GM19455 (cell line): ENCODE results near the gene FSCN2.
"Not testable (repeated sequence)": the region's sequence is repeated elsewhere in the genome, so short reads cannot be mapped to it uniquely, and the experiment has no call there.

Experiments used
- ATAC-seq: cut with Tn5 transposase; IDR thresholded peaks from one replicate; pipeline ENCODE4 v1.9.1; 2021; ENCODE audit not compliant: unreplicated experiment

FSCN2 gene

GRCh38 chr17:81524039-81524864, 3.9 kb upstream of the FSCN2 start:
- ATAC-seq, result no peak

DNA sequence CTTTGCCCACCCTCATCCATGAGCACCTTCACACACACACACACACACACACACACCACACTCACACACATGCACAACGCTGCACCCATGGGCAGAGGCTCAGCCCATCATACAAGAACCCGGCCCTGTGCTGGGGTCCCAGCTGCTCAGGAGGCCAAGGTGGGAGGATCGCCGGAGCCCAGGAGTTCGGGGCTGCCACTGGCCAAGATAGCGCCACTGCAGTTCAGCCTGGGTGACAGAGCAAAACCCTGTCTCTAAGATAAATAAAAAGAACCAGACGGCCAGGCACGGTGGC, 3.4 kb upstream of the FSCN2 start:
- no peak for ATAC-seq

- ATAC-seq, result no peak
Measured at GRCh38 chr17:81526662-81527571, 1.3 kb upstream of the FSCN2 start.

GRCh38 chr17:81528384-81528650, 140 bp downstream of the FSCN2 start:
- ATAC-seq, result no peak

DNA sequence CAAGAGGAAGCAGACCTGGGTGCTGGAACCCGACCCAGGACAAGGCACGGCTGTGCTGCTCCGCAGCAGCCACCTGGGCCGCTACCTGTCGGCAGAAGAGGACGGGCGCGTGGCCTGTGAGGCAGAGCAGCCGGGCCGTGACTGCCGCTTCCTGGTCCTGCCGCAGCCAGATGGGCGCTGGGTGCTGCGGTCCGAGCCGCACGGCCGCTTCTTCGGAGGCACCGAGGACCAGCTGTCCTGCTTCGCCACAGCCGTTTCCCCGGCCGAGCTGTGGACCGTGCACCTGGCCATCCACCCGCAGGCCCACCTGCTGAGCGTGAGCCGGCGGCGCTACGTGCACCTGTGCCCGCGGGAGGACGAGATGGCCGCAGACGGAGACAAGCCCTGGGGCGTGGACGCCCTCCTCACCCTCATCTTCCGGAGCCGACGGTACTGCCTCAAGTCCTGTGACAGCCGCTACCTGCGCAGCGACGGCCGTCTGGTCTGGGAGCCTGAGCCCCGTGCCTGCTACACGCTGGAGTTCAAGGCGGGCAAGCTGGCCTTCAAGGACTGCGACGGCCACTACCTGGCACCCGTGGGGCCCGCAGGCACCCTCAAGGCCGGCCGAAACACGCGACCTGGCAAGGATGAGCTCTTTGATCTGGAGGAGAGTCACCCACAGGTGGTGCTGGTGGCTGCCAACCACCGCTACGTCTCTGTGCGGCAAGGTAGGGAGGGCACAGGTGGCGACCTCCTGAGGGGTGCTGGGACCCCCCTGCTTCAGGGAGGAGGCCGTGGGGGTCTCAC, 667 bp downstream of the FSCN2 start:
- ATAC-seq, result no peak

GRCh38 chr17:81529437-81529803, 1.2 kb downstream of the FSCN2 start:
- no peak for ATAC-seq

- not testable (repeated sequence) for ATAC-seq
Measured at GRCh38 chr17:81531013-81531412, 2.8 kb downstream of the FSCN2 start.

DNA sequence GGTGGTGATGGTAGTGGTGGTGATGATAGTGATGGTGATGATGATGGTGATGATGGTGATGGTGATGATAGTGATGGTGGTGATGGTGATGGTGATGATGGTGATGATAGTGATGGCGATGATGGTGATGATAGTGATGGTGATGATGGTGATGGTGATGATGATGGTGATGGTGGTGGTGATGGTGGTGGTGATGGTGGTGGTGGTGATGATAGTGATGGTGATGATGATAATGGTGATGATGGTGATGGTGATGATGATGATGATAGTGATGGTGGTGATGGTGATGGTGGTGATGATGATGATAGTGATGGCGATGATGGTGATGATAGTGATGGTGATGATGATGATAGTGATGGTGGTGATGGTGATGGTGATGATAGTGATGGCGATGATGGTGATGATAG, 3.8 kb downstream of the FSCN2 start:
- ATAC-seq, result not testable (repeated sequence)

- ATAC-seq, result no peak
Measured at GRCh38 chr17:81532490-81533287, 4.5 kb downstream of the FSCN2 start.

- no peak for ATAC-seq
Measured at GRCh38 chr17:81533339-81534141, 5.4 kb downstream of the FSCN2 start.

DNA sequence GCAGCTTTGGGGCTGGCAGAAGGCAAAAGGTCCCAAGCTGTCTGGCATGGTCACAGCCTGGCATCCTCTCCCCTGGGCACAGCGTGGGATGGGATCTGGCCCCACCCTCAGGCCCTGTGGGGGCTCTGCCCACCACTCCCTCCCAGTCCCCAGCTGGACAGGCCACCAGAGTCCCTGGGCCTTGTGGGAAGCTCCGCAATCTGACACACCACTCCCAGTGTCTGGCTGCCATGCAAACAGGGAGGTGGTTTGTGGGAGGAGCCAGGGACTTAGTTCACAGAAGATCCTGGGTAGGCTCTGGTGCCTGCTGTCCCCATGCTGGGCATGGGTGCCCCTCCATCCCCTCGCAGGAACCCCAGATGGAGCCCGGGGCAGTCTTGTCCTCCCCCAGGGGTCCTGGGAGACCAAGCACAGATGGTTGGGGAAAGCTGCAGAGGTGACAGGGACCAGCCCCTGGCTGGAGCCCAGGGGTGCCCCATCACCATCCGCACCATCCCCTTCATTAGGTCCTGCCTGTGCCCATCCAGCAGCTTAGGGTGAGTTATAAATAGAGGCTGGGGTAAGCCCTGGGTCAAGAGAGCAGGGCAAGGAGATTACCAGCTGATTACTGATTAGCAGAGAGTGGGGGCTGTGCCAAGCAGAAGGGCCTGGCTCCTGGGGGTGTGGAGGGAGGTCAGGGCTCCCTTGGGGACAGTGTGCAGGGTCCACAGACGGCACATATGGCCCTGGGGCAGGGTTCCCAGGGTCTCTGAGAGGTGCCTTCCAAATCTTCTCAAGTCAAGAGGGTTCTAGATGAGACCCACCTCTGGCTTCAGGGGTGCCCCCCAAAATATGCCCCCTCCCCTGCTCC, 6.2 kb downstream of the FSCN2 start:
- ATAC-seq, result no peak

GRCh38 chr17:81535007-81535328, 6.8 kb downstream of the FSCN2 start:
- ATAC-seq, result no peak

GRCh38 chr17:81535480-81536298, 7.5 kb downstream of the FSCN2 start:
- ATAC-seq, result no peak

DNA sequence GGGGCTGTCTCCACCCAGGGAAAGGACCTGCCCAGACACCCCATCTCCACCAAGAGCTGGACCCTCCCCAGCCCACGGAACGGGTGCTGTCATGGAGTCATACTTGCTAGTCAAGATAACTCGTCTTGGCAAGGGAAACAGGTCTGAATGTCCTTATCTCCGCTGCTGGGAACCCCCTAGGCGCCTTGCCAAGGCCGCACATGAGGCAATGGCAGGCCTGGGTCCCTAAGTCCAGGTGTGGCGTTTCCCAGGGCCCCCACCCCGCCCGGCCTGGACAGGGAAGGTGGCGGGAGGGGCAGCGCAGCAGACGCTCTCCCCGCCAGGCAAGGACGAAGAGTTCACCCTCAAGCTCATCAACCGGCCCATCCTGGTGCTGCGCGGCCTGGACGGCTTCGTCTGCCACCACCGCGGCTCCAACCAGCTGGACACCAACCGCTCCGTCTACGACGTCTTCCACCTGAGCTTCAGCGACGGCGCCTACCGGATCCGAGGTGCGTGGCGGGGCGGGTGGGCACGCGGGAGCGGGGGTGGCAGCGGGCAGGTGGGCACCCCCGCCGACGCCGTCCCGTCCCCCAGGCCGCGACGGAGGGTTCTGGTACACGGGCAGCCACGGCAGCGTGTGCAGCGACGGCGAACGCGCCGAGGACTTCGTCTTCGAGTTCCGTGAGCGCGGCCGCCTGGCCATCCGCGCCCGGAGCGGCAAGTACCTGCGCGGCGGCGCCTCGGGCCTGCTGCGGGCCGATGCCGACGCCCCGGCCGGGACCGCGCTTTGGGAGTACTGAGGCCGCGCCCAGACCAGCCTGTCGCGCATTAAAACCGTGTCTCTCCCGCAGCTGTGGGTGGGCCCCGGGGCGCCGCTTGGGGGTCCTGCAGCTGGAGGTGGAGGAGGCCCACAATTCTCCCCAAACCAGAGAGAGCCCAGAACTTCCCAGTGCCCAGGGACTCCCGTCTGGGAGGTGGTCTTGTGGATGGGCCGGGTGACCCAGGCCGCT, 8.4 kb downstream of the FSCN2 start:
- no peak for ATAC-seq

- no peak for ATAC-seq
Measured at GRCh38 chr17:81537343-81537855, 9.2 kb downstream of the FSCN2 start.

DNA sequence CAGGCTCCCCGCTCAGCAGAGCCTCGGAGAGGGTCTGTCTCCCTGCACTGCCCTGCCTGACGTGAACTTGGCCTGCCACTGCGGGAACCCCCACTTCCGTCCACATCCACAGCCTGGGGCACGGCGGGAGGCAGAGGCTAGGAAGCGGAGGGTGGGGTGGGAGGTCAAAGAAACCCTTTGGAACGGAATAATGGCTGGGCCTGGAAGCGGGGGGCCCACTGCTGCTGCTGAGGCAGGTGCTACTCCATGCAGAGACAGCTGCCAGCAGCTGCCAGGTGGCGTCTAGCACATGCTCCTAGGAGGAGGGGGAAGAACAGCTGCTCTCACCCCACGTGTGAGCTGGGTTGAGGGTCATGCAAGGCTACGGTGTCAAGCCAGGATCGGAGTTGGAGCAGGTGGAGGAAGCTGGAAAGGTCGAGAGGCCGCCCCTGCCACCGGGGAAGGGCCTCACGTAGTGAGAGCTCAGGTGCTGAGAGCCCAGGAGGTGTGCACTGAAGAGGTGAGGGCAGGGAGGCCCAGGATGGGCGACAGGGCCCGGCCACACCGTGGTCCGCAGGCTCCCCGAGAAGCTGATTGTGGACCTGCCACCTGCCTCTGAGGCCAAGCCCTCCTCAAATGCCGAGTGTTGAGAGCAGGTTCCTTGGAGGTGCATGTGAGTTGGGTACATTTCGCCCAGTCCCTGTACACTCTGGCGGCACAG, 9.8 kb downstream of the FSCN2 start:
- no peak for ATAC-seq
